CD4-positive, alpha-beta T cell treated with Interleukin-12 subunit alpha and Interleukin-12 subunit beta, for 1 hour (primary cell): ENCODE results near the gene OR7D2.
"Not testable (repeated sequence)": the region's sequence is repeated elsewhere in the genome, so short reads cannot be mapped to it uniquely, and the experiment has no call there.

Source experiments
- DNase-seq: peaks from one replicate; pipeline ENCODE4 v3.0.0-alpha.2; 2020

The OR7D2 gene

GRCh38 chr19:9178901-9179300, at the start of gene OR7D2:
Gene OR7D2 (plus strand): TSS chr19:9178979. CDS start chr19:9185782, 6,803 bp downstream.
- DNase-seq: no peak

- DNase-seq: no peak
Observed at GRCh38 chr19:9130965-9131364, 47.8 kb upstream of the OR7D2 start.

DNA sequence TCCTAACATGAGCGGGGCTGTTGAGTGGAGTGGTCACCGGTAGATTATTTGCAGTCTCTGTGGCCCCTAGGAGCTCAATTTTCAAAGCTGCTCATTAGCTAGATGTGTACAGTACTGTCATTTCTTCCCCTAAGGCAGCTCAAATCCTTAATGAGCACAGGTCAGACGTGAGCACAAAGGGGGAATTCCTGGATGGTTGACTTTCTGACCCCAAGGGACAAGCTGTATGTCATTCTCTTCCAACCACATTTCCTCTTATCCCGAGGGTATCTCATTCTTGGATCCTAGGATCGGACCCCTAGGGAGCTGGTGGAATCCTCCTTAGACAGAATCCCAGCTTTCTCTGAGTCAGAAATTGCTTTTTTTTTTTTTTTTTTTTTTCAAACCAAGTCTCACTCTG, 46.4 kb upstream of the OR7D2 start:
- DNase-seq: no peak

GRCh38 chr19:9139609-9140158, 39.1 kb upstream of the OR7D2 start:
- DNase-seq: no peak

DNA sequence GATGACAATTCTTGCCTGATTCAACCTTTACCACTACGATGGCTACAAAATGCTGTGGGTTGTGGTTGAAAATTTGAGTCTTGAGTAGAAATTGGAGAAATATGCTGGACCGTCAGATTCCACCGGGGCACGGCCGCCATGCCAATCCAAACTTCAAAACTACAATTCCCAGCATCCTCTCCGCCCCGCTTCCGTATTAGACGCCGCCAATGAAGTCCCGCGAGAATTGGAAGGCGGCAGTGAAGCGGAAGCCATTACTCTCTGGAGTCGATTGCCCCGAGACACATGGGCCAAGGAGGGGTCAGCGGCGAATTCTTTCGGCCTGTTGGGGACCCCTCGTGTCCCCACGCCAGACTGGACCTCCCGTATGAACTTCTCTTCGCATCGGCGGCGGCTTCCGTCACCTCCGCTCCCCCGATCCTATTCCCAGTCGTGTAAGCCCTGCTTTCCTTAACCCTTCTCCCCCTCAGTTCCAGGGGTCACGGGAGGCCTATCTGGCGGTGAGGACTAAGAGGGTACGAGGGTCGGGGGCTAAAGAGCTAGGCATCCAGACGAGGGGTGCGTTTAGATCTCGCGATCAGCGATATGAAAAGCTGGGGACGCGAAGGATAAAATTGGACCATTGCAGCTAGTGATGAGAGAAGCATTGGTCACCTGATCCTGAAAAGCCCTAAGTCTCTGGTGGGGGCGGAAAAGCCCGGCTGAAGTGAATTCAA, 38.5 kb upstream of the OR7D2 start, which contains the start of gene ZNF317:
Gene ZNF317, plus strand, starts transcription at position 239 of the 716 bp plus-strand sequence. CDS start 15,620 bp downstream, outside the sequence.
- peak; percentile 92 for DNase-seq

- no peak for DNase-seq
Observed at GRCh38 chr19:9144920-9145319, 33.9 kb upstream of the OR7D2 start.

- no peak for DNase-seq
Observed at GRCh38 chr19:9146882-9147281, 31.9 kb upstream of the OR7D2 start.

DNA sequence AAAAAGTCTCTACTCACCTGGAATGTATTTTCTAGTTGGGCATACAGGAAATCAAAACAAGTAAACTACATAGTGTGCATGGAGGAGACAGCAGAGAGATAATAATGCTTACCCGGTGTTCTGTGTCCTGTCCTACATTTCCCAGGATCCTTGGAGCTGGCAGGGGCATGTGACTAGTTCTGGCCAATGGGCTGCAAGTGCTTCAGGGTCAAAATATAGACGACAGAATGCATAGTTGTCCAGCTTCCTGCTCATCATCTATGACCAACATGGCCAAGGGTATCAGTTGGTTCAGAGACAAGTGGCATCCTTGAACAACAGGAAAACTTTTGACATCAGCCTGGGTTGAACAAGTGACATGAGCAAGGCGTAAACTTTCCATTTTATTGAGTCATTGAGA, 30.1 kb upstream of the OR7D2 start:
- DNase-seq: no peak

DNA sequence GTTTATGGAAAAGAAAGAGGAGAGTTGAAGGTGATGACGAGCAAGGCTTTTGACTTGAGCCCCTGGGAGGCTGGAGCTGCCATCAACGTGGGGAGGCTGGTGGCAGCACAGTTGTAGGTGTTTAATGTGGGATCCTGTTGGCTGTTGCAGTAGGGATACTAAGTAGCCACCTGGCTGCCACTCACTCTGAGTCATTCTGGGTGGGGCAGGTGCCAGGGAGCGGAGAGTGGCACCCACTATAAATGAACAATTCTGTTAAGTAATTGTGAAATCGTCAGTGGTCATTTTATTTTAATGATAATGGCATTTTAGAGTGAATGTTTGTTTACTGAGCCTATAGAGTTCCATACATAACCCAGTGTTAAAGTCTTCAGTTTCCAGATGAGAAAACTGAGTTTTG, 28.8 kb upstream of the OR7D2 start:
- no peak for DNase-seq

DNA sequence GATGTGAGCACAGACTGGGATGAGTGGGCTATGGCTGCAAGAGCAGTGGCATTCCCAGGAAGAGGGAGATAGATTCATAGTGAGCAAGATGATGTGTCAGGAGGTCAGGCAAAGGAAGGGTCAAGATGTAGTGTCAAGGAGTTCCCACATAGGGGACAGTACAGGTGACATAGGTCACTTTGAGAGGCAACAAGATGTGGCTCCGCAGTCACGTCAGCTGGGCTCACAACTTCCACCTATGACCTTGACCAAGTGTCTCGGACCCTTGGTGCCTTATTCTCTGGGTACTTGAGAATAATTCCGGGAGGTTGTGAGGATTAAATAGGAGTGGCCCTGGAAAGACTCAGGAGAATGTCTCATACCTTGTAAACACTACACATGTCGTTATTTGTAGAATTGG, 28.1 kb upstream of the OR7D2 start:
- no peak for DNase-seq

GRCh38 chr19:9151367-9151766, 27.4 kb upstream of the OR7D2 start:
- peak; percentile 10 for DNase-seq

- DNase-seq: no peak
Observed at GRCh38 chr19:9155591-9155990, 23.2 kb upstream of the OR7D2 start.

- no peak for DNase-seq
Observed at GRCh38 chr19:9156304-9156703, 22.5 kb upstream of the OR7D2 start.

DNA sequence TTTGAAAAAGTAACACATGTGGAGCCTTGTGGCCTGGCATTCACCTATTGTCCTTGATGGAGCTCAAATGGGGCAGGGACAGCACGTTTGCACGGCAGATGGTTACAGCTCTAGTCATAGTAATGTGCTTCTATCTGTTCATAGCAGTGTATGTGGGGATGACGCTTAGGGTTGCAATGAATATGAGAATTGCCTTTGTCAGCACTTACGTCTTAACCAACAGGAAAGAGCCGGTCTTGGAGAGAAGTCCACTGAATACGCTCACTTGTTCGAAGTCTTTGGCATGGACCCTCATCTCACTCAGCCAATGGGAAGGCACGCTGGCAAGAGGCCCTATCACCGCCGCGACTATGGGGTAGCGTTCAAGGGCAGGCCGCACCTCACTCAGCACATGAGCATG, 18.9 kb upstream of the OR7D2 start:
- no peak for DNase-seq

- no peak for DNase-seq
Observed at GRCh38 chr19:9161427-9161826, 17.4 kb upstream of the OR7D2 start.

DNA sequence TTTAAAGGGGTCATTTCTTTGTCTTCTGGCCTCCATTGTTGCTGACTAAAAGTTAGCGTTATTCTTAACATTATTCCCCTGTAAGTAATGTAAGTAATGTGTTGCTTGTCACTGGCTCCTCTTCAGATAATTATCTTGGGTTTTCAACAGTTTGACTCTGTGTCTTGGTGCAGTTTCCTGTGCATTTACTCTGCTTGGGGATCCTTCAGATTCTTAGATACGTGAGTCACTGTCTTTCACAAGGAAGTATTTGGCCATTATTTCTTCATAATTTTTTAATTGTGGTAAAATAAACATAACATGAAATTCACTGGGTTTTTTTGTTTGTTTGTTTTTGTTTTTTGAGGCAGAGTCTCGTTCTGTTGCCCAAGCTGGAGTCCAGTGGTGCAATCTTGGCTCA, 13.5 kb upstream of the OR7D2 start:
- DNase-seq: no peak

DNA sequence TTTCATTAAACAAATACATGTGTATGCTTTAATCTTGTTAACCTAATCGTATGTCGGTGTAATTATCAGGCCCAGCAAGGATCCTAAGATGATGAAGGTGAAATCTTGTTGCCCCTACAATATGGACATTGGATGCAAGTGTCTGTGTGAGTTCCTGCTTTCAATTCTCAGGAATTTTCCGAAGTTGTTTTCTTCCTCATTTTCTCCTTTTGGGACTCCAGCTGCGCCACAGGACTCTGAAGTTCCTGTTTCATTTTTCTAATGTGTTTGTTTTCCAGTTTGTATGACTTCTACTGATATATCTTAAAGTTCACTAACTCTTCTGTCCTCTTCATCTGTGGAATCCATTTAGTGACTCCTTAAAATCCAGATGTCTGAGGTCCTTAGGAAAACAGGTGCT, 11.9 kb upstream of the OR7D2 start:
- no peak for DNase-seq

DNA sequence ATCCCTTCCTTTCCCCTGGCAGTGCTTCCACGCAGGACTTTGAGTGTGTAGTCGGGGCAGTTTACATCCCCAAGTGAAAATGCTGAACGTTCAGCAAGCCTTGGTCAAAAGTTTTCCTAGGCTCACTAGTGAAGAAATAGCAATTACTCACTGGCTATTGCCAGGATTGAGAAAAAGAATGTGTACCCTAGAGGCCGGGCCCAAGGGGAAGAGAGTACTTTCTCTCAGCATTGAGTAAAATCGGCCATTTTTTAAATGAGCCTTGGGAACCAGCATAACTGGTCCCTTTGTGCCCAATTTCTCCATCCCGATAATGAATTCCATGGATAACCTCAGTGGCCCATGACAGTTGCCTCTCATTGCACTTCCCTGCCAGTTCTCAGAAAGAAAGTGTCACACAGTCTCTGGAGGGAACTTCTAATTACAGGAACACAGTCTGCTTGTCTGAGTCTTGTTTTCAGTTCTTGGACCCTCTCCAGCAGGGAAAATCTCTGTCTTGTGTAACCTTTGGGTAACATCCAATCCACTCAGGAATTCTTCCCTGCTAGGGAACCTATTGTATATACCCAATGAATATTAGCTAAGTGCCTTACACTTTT, 7.3 kb upstream of the OR7D2 start:
- DNase-seq: no peak

DNA sequence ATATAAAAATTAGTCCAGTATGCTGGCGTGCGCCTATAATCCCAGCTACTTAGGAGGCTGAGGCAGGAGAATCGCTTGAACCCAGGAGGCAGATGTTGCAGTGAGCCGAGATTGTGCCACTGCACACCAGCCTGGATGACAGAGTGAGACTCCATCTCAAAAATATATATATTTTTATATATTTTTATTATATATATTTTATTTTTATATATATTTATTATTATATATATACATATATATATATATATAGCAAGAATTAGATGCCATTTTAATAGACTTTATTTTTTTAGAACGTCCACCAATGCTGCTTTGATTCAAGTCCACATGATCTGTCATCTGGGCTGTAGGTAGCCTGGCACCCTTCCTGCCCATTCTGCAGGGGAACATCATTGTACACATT, 3.5 kb upstream of the OR7D2 start:
- no peak for DNase-seq

DNA sequence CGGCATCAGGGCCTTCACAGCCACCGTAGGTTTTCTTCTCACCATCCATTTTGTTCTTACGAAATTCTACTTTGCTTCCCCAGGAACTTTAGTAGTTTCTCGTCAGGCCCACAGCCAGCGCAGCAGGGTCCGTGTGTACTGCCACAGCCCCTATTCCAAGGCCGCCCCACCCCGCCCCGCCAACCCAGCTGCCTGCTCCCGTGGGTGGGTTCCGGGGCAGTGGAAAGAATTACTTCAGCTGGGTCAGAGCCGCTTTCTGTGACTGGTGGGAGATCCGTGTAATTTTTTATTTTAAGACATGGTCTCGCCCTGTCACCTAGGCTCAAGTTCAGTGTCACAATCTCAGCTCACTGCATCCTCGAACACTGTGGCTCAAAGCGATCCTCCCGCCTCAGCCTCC, 4.2 kb downstream of the OR7D2 start:
- no peak for DNase-seq

- no peak for DNase-seq
Observed at GRCh38 chr19:9187191-9187590, 8.4 kb downstream of the OR7D2 start.

- DNase-seq: no peak
Observed at GRCh38 chr19:9189535-9189934, 10.8 kb downstream of the OR7D2 start.

GRCh38 chr19:9198044-9198443, 19.3 kb downstream of the OR7D2 start:
- DNase-seq: not testable (repeated sequence)

DNA sequence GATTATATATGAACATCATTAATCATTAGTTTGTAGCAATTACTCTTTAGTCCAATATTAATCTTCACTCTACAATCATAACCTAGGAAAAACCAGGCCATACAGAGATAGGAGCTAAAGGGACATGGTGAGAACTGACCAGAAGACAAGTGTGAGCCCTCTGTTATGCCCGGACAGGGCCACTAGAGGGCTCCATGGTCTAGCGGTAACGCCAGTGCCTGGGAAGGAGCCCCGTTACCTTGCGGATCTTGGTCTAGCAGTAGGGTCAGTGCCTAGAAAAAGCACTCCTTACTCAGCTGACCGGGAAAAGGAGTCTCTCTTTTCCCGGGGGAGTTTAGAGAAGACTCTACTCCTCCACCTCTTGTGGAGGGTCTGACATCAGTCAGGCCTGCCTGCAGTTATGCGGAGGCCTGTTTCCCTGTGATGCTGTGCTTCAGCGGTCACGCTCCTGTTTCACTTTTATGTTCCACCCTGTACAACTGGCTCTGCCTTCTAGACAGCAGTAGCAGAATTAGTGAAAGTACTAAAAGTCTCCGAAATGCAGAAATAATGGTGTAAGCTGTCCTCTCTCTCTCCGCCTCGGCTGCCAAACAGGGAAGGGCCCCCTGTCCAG, 26.8 kb downstream of the OR7D2 start:
- peak; percentile 63 for DNase-seq
